Measurements from ENCODE around the gene GOLGA6L26.
A peak's percentile ranks its signal among the peaks of the same experiment; 100 is the strongest.
"Not testable (repeated sequence)": the region's sequence is repeated elsewhere in the genome, so short reads cannot be mapped to it uniquely, and the experiment has no call there.

GRCh38 chr15:23364261-23364660, 30.3 kb upstream of the GOLGA6L26 start:
- peak; percentile 16 to 72 (median 52) for TF ChIP-seq CTCF (IDR thresholded peaks at IDR 0.05)
- TF ChIP-seq POLR2A (IDR thresholded peaks at IDR 0.05): not testable (repeated sequence)

All from adrenal gland (tissue), 5 donors.